ENCODE data around the gene AEBP2. TPM values are rescaled to one million over a fixed set of nuclear protein-coding genes. Genes with fewer than 3 reads are reported as not detected.
"Not testable (repeated sequence)": the region's sequence is repeated elsewhere in the genome, so short reads cannot be mapped to it uniquely, and the experiment has no call there.

The AEBP2 gene
- total RNA-seq, 1 donor, result 17.9 TPM

DNA sequence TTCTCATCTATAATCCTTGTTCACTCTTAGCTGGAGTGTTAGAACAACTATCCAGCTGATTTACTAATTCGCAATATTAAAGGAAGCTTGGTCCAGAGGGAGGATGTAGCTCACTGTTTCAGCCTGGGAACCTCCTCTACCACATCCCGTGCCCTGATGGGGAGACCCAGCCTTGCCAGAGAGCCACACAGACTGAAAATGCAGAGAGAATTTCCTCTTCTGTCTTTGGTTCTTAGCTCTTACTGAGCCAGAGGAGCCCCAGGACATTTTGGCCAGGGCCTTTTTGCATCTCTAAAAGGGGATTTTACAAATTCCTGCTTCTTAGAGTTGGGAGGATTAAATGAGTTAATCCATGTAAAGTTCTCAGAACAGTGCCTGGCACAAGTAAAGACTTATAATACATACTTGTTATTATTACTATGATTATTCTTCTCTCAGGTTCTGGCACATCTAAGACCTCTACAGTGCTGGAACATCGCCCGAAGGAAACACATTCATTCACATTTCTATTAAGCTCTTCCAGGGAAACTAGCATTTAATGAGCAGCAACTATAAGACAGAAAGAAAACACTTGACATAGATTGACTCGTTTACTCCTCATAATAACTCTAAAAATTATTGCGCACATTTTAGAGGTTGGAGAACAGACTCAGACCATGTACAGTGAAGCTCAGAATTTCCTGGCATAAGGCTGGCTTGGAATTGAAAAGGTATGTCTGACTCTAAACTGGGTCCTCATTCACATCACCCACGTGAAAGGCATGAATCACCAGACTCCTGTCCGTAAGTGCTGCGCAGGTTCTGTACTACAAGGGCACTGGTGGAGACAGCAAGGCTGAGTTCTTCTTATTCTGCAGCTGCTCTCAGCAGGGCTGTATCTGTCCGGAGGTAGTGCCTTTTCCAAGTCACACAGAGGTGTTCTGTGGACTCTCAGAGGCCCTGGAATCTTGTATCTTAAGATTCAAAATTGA, 27.8 kb upstream of the AEBP2 start:
- TF ChIP-seq, protein P1, sequence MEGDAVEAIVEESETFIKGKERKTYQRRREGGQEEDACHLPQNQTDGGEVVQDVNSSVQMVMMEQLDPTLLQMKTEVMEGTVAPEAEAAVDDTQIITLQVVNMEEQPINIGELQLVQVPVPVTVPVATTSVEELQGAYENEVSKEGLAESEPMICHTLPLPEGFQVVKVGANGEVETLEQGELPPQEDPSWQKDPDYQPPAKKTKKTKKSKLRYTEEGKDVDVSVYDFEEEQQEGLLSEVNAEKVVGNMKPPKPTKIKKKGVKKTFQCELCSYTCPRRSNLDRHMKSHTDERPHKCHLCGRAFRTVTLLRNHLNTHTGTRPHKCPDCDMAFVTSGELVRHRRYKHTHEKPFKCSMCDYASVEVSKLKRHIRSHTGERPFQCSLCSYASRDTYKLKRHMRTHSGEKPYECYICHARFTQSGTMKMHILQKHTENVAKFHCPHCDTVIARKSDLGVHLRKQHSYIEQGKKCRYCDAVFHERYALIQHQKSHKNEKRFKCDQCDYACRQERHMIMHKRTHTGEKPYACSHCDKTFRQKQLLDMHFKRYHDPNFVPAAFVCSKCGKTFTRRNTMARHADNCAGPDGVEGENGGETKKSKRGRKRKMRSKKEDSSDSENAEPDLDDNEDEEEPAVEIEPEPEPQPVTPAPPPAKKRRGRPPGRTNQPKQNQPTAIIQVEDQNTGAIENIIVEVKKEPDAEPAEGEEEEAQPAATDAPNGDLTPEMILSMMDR (IDR thresholded peaks at IDR 0.05; ENCODE audit: insufficient read depth, low read length), result no peak
- no peak for DNase-seq (ENCODE audit: low read depth)
- H3K4me3 ChIP-seq (ENCODE audit: low read depth, low read length), result no peak overlapping the region

DNA sequence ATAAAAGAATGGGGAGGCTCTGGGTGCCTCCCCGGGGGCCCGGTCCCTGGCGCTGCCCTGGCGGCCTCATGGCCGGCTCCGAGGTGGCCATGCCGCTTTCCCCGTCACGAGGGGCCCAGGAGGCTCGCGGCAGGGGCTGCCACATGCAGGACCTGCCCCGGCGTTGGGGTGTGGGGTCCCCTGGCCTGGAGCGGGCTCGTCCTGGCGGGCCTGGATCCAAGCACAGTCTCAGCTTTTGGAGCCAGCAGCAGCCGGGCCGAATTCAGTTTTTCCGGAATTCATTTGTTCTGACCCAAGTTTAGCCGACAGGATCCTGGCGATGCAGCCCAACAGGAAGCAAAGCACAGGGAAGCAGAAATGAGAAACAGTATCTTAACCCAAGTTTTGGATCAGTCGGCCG, 26.4 kb upstream of the AEBP2 start:
- TF ChIP-seq, protein P1 (IDR thresholded peaks at IDR 0.05; ENCODE audit: insufficient read depth, low read length), result no peak
- H3K4me3 ChIP-seq (ENCODE audit: low read depth, low read length), result peak overlapping the region; percentile 45
- DNase-seq (ENCODE audit: low read depth), result peak; percentile 60

DNA sequence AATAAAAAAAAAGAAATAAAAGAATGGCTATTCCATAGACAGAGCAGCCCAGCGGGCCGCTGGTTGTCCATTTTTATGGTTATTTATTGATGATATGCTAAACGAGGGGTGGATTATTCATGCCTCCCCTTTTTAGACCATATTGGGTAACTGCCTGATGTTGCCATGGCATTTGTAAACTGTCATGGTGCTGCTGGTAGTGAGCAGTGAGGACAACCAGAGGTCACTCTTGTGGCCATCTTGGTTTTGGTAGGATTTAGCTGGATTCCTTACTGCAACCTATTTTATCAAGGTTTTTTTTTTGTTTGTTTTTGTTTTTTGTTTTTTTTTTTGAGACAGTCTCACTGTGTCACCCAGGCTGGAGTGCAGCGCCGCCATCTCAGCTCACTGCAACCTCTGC, 25.7 kb upstream of the AEBP2 start:
- H3K4me3 ChIP-seq (ENCODE audit: low read depth, low read length); DNase-seq (ENCODE audit: low read depth): not testable (repeated sequence)

DNA sequence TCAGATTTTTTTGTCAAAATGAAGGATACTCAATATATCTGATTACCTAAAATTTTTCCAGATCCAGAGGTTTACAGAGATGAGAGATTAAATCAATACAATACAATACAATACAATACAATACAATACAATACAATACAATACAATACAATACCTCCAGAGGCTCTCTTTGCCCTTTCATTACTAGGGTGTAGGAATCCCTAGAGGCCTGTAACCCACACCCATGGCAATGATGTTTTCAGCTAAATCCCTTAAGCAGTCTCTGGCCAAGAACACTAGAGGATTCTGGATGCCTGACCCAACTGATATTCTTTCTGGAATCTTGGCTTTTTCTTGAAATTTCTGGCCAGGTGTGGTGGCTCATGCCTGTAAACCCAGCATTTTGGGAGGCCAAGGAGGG, 23.7 kb upstream of the AEBP2 start:
- no peak for DNase-seq (ENCODE audit: low read depth)
- H3K4me3 ChIP-seq (ENCODE audit: low read depth, low read length), result no peak overlapping the region
- TF ChIP-seq, protein P1 (IDR thresholded peaks at IDR 0.05; ENCODE audit: insufficient read depth, low read length), result no peak

DNA sequence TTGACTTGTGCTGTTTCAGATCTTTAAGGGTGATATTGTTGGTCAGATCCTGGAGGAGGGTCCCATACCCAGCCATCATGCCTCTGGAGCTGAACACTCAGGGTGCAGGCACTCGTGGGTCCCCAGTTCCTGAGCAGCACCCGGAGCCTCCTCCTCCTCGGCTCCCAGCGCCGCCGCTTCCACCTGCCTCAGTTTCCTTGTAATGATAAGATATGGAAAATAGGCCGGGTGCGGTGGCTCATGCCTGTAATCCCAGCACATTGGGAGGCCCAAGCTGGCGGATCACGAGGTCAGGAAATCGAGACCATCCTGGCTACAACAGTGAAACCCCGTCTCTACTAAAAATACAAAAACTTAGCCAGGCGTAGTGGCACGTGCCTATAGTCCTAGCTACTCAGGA, 20.2 kb upstream of the AEBP2 start:
- no peak for DNase-seq (ENCODE audit: low read depth)

DNA sequence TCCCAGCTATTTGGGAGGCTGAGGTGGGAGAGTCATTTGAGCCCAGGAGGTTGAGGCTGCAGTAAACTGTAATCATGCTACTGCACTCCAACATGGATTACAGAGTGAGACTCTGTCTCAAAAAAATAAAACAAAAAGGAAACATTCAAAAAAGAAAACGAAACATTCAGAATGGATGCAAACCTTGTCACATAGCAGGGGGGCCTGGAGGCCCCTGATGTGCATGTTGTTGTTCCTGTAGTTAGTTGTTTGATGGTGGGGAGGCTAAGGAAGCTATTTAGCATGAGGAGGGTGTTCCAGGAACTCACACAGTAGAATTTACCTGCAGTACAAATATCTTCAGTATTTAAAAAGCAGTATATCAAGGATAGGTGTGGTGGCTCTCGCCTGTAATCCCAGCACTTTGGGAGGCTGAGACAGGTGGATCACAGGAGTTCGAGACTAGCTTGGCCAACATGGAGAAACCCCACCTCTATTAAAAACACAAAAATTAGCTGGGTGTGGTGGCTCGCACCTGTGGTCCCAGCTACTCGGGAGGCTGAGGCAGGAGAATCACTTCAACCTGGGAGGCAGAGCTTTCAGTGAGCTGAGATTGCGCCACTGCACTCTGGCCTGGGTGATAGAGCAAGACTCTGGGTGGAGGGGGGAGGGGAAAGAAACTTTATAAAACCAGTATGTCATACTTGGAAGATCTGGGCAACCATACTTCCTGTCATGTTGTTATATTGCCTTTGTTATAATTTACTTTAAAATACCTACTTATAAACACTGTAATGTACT, 17.6 kb upstream of the AEBP2 start:
- TF ChIP-seq, protein P1 (IDR thresholded peaks at IDR 0.05; ENCODE audit: insufficient read depth, low read length), result no peak
- no peak overlapping the region for H3K4me3 ChIP-seq (ENCODE audit: low read depth, low read length)
- no peak for DNase-seq (ENCODE audit: low read depth)

More for the DNA sequence above, 20.2 kb upstream of the AEBP2 start:
- H3K4me3 ChIP-seq (ENCODE audit: low read depth, low read length), result no peak overlapping the region
- TF ChIP-seq, protein P1 (IDR thresholded peaks at IDR 0.05; ENCODE audit: insufficient read depth, low read length), result no peak
